CD4-positive, alpha-beta memory T cell (primary cell): ENCODE results near the gene TUBGCP6. TPM values are rescaled to one million over a fixed set of nuclear protein-coding genes. Genes with fewer than 3 reads are reported as not detected.

Experiments used
- CTCF ChIA-PET: fragments of 350-600 bp; sonication (Branson Sonifier 250); formaldehyde crosslinking; loops from one replicate; lab custom pipeline; 2021; ENCODE audit warnings: inconsistent platforms; ENCODE audit not compliant: partially characterized antibody; lab: Charles Lee
- POLR2A ChIA-PET: fragments of 350-600 bp; sonication (Branson Sonifier 250); formaldehyde crosslinking; loops from one replicate; lab custom pipeline; 2021; ENCODE audit not compliant: partially characterized antibody; lab: Charles Lee
- DNase-seq, 5 donors: peaks; one replicate each; pipeline versions ENCODE4 v3.0.0 to v3.0.0-alpha.2; 2020 to 2022; ENCODE audit warnings: mixed read lengths in 1 of 5
- H3K27ac ChIP-seq: one replicate; pipeline ENCODE4 v1.7.0; 2013; ENCODE audit warnings: low read depth, low read length
- H3K27me3 ChIP-seq: 2 replicates; pipeline ENCODE4 v1.7.0; 2013; ENCODE audit warnings: mild to moderate bottlenecking, low read length, moderate library complexity; ENCODE audit not compliant: insufficient read depth
- H3K36me3 ChIP-seq: 2 replicates; pipeline ENCODE4 v1.7.0; 2013; ENCODE audit warnings: mild to moderate bottlenecking, low read length, moderate library complexity; ENCODE audit not compliant: insufficient read depth
- H3K4me1 ChIP-seq: 2 replicates; pipeline ENCODE4 v1.7.0; 2013; ENCODE audit warnings: mild to moderate bottlenecking, low read length, moderate library complexity; ENCODE audit not compliant: insufficient read depth
- H3K4me3 ChIP-seq, 2 donors: one replicate each; pipeline ENCODE4 v1.7.0; 2013; ENCODE audit warnings: low read length in 2 of 2, mild to moderate bottlenecking in 1 of 2
- H3K9me3 ChIP-seq, 2 donors: one replicate each; pipeline ENCODE4 v1.7.0; 2013; ENCODE audit warnings: low read length in 2 of 2, control low read depth in 1 of 2; ENCODE audit not compliant: control insufficient read depth in 1 of 2
- H3K27ac Mint-ChIP-seq, 7 donors: one replicate each; pipeline ENCODE4 v1.8.0; 2020 to 2021; ENCODE audit warnings: mixed read lengths in 7 of 7, mild to moderate bottlenecking in 6 of 7, inconsistent platforms in 3 of 7, moderate library complexity in 3 of 7
- H3K27me3 Mint-ChIP-seq, 2 donors: one replicate each; pipeline ENCODE4 v1.8.0; 2020 to 2021; ENCODE audit warnings: mixed read lengths in 2 of 2
- H3K36me3 Mint-ChIP-seq, 2 donors: one replicate each; pipeline ENCODE4 v1.8.0; 2020 to 2021; ENCODE audit warnings: mixed read lengths in 2 of 2, inconsistent platforms in 1 of 2, mild to moderate bottlenecking in 1 of 2
- H3K4me1 Mint-ChIP-seq, 4 donors: one replicate each; pipeline ENCODE4 v1.8.0; 2020 to 2021; ENCODE audit warnings: mixed read lengths in 4 of 4, mild to moderate bottlenecking in 1 of 4
- H3K4me3 Mint-ChIP-seq, 8 donors: one replicate each; pipeline ENCODE4 v1.8.0; 2020 to 2021; ENCODE audit warnings: mixed read lengths in 8 of 8, mild to moderate bottlenecking in 7 of 8, moderate library complexity in 6 of 8, inconsistent platforms in 3 of 8
- H3K9me3 Mint-ChIP-seq, 8 donors: one replicate each; pipeline ENCODE4 v1.8.0; 2020 to 2021; ENCODE audit warnings: mixed read lengths in 8 of 8, mild to moderate bottlenecking in 5 of 8, inconsistent platforms in 3 of 8, moderate library complexity in 1 of 8
- intact Hi-C: fragments of 100-400 bp; cut with micrococcal nuclease; formaldehyde crosslinking; loops from one replicate; pipeline ENCODE4 v1.15.1; 2023
- polyA plus RNA-seq, 2 donors: library from polyadenylated mRNA; unstranded; fragments of 300-500 nt; fragmentation: Illumina TruSeq; gene quantifications; one replicate each; pipeline ENCODE4 v1.2.3, GENCODE V29; 2021
- total RNA-seq, 2 experiments: library from RNA; stranded (reverse); gene quantifications; one replicate each; pipeline ENCODE4 v1.2.3, GENCODE V29; 2021

The TUBGCP6 gene
- total and polyA plus RNA-seq, 4 experiments from 2014 or later, result 16.5 to 133 (median 76.2) TPM

DNA sequence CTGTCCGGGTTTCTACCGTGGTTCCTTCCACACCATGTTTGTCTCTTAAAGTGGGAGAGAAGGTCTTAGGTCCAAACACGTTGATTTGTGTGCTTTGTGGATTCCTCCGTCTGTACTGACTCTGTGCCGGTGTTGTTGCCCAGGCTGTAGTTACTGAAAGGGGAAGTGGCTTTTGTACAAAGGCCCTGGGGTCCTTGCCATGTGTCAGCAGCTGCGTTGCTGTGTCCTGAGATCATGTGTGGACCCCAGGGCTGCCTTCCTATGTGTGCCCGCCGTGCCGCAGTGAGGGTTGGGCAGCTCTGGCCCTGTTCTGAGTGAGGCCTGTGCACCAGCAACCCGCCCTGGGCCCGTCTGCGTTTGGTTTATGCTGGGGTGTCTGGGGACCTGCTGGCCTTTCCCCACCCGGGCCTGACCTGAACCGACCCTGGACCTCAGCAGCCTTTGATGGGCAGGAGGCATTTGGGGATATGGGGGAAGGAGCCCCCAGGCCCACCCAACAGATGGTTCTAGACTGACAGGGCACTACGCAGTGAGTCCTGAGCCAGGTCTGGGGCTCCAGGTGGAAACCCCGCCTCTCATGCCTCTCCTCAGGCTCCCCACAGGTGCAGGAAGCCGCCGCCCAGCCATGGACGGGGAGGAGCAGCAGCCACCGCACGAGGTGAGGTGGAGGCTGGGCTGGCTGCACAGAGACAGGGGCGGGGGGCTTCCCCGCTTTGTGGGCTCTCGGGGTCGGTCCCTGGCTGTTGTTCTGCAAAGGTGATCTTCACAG lies 52.2 kb downstream of the TUBGCP6 start:
- H3K4me3 Mint-ChIP-seq, result peak overlapping the region; percentile 67 to 95 (median 88)
- peak overlapping the region; percentile 96 to 100 (median 99) for H3K27ac Mint-ChIP-seq
- H3K4me1 Mint-ChIP-seq, result peaks cover 12 to 46% (median 32%) of the 10 kb centered on the region in 4 donors
- H3K36me3 ChIP-seq, result peaks cover 25% of the 10 kb centered on the region
- H3K4me3 ChIP-seq, result peak overlapping the region in 1 of 2 donors; percentile 48
- no peaks in the 10 kb centered on the region for H3K9me3 Mint-ChIP-seq
- no peaks in the 10 kb centered on the region for H3K9me3 ChIP-seq
- DNase-seq, result peak; percentile 59 to 80 (median 68)
- ChIA-PET POLR2A (interaction anchor here (1.6 to 4.5 kb wide), 5 partner anchors 8 to 231 kb away, joined by 6 to 73 read pairs (median 14); partner anchors contain the start of genes HDAC10, SELENOO and TUBGCP6), CTCF (interaction anchor here (1.3 kb wide), 1 partner anchor 22 kb away, joined by 4 read pairs; no protein-coding TSS in a partner anchor)
- peaks cover 0 to 20% of the 10 kb centered on the region in 2 donors for H3K36me3 Mint-ChIP-seq
- H3K27me3 ChIP-seq, result no peaks in the 10 kb centered on the region
- H3K27me3 Mint-ChIP-seq, result no peaks in the 10 kb centered on the region
- intact Hi-C loops, result loop anchor here (5.0 kb wide), 1 partner anchor 335 kb away; the partner anchor contains the start of gene SCO2
- H3K4me1 ChIP-seq, result peaks cover 57% of the 10 kb centered on the region
- H3K27ac ChIP-seq, result peak overlapping the region; percentile 97

DNA sequence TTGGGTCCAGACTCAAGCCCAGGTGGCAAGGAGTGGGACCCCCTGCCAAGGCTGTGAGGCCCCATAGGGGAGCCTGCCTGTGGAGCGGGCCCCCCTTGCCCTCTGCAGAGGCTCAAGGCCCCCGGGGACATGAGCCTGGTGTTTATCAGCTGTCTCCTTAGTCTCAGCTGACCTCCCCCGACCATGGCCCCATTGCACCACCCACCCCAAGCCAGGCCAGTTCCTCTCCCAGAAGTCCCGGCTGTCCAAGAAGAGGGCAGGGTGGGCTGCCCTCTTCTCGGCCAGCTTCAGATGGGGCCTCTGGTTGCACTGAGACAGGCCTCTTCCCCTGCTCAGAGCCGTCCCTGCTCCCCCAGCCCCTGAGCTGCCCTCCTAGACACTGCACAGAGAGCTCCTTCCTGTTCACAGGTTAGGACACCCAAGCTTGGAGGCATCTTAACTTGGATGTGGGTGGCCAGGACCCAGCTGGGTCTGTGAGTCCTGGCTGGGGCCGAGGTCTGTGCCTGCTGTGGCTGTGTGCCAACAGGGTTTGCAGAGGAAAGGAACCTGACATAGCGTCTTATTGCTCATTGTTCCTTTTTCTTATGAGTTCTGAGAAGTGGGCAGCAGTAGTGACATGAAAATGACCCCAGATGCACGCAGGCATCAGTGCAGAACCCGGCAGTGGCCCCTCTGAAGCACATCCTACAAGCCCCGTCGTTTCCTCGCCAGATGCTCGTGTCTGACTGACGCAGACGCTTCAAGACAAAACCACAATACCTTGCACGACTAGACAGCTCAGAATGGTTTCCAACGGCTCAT lies 53.7 kb downstream of the TUBGCP6 start:
- ChIA-PET POLR2A (interaction anchor here (0.7 to 4.5 kb wide), 27 partner anchors 9 to 430 kb away, joined by 3 to 73 read pairs (median 5); partner anchors contain the start of genes HDAC10, LMF2, NCAPH2 and SELENOO), CTCF (interaction anchor here (0.7 to 2.6 kb wide), 10 partner anchors 17 to 437 kb away, joined by 3 to 11 read pairs (median 4); partner anchors contain the start of genes ARSA and SCO2)
- peak; percentile 85 to 94 (median 88) for DNase-seq
- H3K36me3 Mint-ChIP-seq, result peaks cover 0 to 22% of the 10 kb centered on the region in 2 donors
- Histone ChIP-seq H3K4me1 (peaks cover 68% of the 10 kb centered on the region), H3K36me3 (peaks cover 21% of the 10 kb centered on the region), H3K9me3 (no peaks in the 10 kb centered on the region), H3K4me3 (peak overlapping the region; percentile 52 to 91), H3K27ac (peak overlapping the region; percentile 97), H3K27me3 (no peaks in the 10 kb centered on the region)
- intact Hi-C loops, result loop anchor here (1.0 to 5.0 kb wide), 5 partner anchors 9 to 430 kb away; partner anchors contain the start of genes SCO2 and TUBGCP6
- peak overlapping the region; percentile 84 to 95 (median 90) for H3K4me3 Mint-ChIP-seq
- H3K9me3 Mint-ChIP-seq, result no peaks in the 10 kb centered on the region
- no peaks in the 10 kb centered on the region for H3K27me3 Mint-ChIP-seq
- H3K27ac Mint-ChIP-seq, result peak overlapping the region; percentile 96 to 100 (median 99)
- peaks cover 16 to 57% (median 41%) of the 10 kb centered on the region in 4 donors for H3K4me1 Mint-ChIP-seq

DNA sequence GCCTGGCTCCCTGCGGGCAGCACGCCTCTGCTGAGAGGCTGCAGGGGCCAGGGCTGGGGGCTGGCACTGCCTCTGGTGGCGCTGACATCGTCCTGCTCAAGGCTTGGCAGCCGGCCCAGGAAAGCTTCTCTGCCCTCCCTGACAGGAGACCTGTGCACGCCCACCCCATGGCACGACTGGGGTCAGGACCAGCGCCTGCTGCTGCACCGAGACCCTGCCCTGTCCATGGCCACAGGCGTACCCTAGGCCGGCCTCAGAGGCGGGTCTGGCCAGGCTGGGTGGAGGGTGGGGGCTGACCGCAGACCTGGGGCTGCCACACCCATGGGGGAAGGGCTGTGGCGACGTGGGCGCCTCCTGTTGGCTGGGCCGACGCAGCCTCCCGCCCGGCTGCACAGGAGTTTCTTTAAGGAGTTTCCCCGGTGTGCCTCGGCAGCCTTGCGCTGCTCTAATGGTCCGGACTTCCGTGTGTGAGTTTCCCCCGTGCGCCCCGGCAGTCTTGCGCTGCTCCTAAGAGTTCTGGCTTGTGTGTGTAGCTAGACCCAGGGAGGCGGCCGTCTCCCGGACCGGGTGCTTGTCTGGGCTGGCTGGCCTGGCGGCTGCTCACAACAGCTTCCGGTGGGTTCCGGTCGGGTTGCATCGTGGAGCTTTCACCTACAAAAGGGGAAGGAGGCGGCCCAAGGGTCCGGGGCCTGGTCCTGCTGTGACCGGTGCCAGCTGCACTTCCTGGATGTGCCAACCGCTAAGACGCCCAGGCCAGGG lies 54.5 kb downstream of the TUBGCP6 start:
- Histone ChIP-seq H3K9me3 (no peaks in the 10 kb centered on the region), H3K27me3 (no peaks in the 10 kb centered on the region), H3K4me1 (peaks cover 69% of the 10 kb centered on the region), H3K36me3 (peaks cover 21% of the 10 kb centered on the region), H3K27ac (peak overlapping the region; percentile 97), H3K4me3 (peak overlapping the region; percentile 52 to 91)
- intact Hi-C loops, result loop anchor here (1.0 to 5.0 kb wide), 5 partner anchors 10 to 430 kb away; partner anchors contain the start of genes SCO2 and TUBGCP6
- Mint-ChIP-seq H3K4me1 (peaks cover 18 to 59% (median 43%) of the 10 kb centered on the region in 4 donors), H3K36me3 (peaks cover 0 to 19% of the 10 kb centered on the region in 2 donors), H3K4me3 (peak overlapping the region; percentile 84 to 95 (median 90)), H3K27ac (peak overlapping the region; percentile 96 to 100 (median 99)), H3K9me3 (no peaks in the 10 kb centered on the region), H3K27me3 (no peaks in the 10 kb centered on the region)
- peak; percentile 85 to 89 (median 87) for DNase-seq
- POLR2A ChIA-PET, result interaction anchor here (0.6 to 4.5 kb wide), 26 partner anchors 8 to 431 kb away, joined by 3 to 73 read pairs (median 5); partner anchors contain the start of genes HDAC10, LMF2, NCAPH2 and SCO2
- CTCF ChIA-PET, result interaction anchor here (0.7 to 2.6 kb wide), 9 partner anchors 18 to 437 kb away, joined by 3 to 11 read pairs (median 4); partner anchors contain the start of genes ARSA and SCO2

DNA sequence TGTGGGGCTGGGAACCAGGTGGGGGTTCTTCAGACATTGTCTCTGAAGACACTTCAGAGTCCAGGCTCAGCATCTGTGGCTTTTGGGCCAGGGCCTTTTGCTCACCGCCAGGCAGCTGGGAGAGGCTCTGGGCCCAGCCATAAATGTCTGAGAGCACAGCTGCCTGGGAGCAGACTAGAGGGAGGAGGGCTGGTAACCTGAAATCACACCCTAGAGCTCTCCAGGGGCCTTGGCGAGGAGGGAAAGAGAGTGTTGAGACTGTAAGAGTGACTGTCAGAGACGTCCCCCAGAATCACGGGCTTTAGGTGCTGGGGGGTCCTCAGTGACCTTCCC lies 55.0 kb downstream of the TUBGCP6 start:
- Histone ChIP-seq H3K36me3 (peaks cover 17% of the 10 kb centered on the region), H3K4me1 (peaks cover 73% of the 10 kb centered on the region), H3K27me3 (no peaks in the 10 kb centered on the region), H3K9me3 (no peaks in the 10 kb centered on the region), H3K4me3 (peak overlapping the region in 1 of 2 donors; percentile 52), H3K27ac (peak overlapping the region; percentile 97)
- H3K9me3 Mint-ChIP-seq, result no peaks in the 10 kb centered on the region
- peak overlapping the region; percentile 96 to 100 (median 99) for H3K27ac Mint-ChIP-seq
- H3K36me3 Mint-ChIP-seq, result peaks cover 0 to 16% of the 10 kb centered on the region in 2 donors
- ChIA-PET CTCF (interaction anchor here (1.3 to 2.6 kb wide), 4 partner anchors 19 to 423 kb away, joined by 3 to 11 read pairs (median 4); partner anchors contain the start of gene SCO2), POLR2A (interaction anchor here (0.6 to 4.5 kb wide), 13 partner anchors 11 to 431 kb away, joined by 3 to 73 read pairs (median 6); partner anchors contain the start of genes HDAC10, LMF2, NCAPH2 and SCO2)
- DNase-seq, result no peak
- peak overlapping the region; percentile 81 to 95 (median 90) for H3K4me3 Mint-ChIP-seq
- intact Hi-C loops, result loop anchor here (1.0 to 10.0 kb wide), 6 partner anchors 10 to 431 kb away; partner anchors contain the start of genes SCO2 and TUBGCP6
- peaks cover 18 to 60% (median 44%) of the 10 kb centered on the region in 4 donors for H3K4me1 Mint-ChIP-seq
- H3K27me3 Mint-ChIP-seq, result no peaks in the 10 kb centered on the region

DNA sequence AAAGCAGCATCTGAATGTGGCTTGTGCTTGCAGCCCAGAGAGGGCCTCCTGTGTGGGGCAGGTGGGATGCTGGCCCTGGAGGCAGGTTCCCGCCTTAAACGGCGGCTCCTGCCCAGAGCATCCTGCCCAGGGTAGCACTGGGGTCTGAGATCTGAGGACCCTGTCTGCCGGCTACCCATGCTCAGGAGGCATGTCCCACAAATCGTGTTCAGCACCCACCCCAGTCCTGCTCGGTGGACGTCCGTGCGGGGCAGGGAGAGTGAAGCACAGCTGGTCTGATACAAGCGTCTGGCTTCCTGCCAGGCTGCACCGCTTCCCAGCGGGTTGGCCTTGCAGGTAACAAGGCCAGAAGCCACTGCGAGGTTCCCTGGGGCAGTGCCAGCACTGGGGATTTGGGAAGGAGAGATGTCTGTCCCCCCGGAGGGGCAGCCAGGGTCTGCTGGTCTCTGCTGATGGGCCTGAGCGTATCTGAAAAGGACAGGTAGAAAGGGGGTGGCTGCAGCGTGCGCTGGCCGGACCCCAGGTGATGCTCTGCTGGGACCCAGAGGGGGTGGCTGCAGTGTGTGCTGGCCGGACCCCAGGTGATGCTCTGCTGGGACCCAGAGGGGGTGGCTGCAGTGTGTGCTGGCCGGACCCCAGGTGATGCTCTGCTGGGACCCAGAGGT lies 55.5 kb downstream of the TUBGCP6 start:
- CTCF ChIA-PET, result interaction anchor here (1.5 to 2.6 kb wide), 3 partner anchors 19 to 423 kb away, joined by 3 to 11 read pairs (median 4); no protein-coding TSS in a partner anchor
- H3K4me3 ChIP-seq, result peak overlapping the region in 1 of 2 donors; percentile 52
- peak overlapping the region; percentile 97 for H3K27ac ChIP-seq
- no peaks in the 10 kb centered on the region for H3K27me3 Mint-ChIP-seq
- peak in 1 of 5 donors; percentile 43 for DNase-seq
- peak overlapping the region in 7 of 8 donors; percentile 81 to 95 (median 92) for H3K4me3 Mint-ChIP-seq
- H3K9me3 ChIP-seq, result no peaks in the 10 kb centered on the region
- intact Hi-C loops, result loop anchor here (10.0 kb wide), 1 partner anchor 255 kb away; no protein-coding TSS in a partner anchor
- H3K36me3 Mint-ChIP-seq, result peaks cover 0 to 16% of the 10 kb centered on the region in 2 donors
- H3K4me1 ChIP-seq, result peaks cover 73% of the 10 kb centered on the region
- no peaks in the 10 kb centered on the region for H3K9me3 Mint-ChIP-seq
- peak overlapping the region; percentile 96 to 100 (median 99) for H3K27ac Mint-ChIP-seq
- H3K4me1 Mint-ChIP-seq, result peaks cover 18 to 64% (median 45%) of the 10 kb centered on the region in 4 donors
- H3K27me3 ChIP-seq, result no peaks in the 10 kb centered on the region
- H3K36me3 ChIP-seq, result peaks cover 12% of the 10 kb centered on the region
- POLR2A ChIA-PET, result interaction anchor here (0.6 to 4.5 kb wide), 13 partner anchors 12 to 432 kb away, joined by 3 to 73 read pairs (median 6); partner anchors contain the start of genes HDAC10, LMF2, NCAPH2 and SCO2
